HepG2 (cell line): Measurements from ENCODE around the gene MIA2. TPM values are rescaled to one million over a fixed set of nuclear protein-coding genes. Genes with fewer than 3 reads are reported as not detected.

Experiments
- GTF2F1 ChIP-seq: fragments of 150-350 bp; IDR thresholded peaks from 2 replicates; pipeline ENCODE4 v1.6.1; 2014; ENCODE audit warnings: low read length
- NFRKB ChIP-seq: fragments of 450-650 bp; IDR thresholded peaks from 2 replicates; pipeline ENCODE4 v1.6.1; 2017
- ONECUT2 ChIP-seq: sonication (generic); formaldehyde crosslinking; IDR thresholded peaks from 2 replicates; pipeline ENCODE4 v1.4.0; 2020; ENCODE audit warnings: missing genetic modification reagents
- SNAI1 ChIP-seq: sonication (generic); formaldehyde crosslinking; IDR thresholded peaks from 2 replicates; pipeline ENCODE4 v1.5.0; 2020; ENCODE audit warnings: mild to moderate bottlenecking, missing genetic modification reagents, borderline replicate concordance
- polyA plus RNA-seq, 8 experiments: library from polyadenylated mRNA; depleted of rRNA in 3 of 8; stranded (reverse) in 7 of 8; unstranded in 1 of 8; fragments of >200 nt; fragmentation: Illumina TruSeq in 4 of 8; extraction: Trizol in 4 of 8; gene quantifications; 2 replicates each; pipeline versions ENCODE4 v1.2.1 to v1.2.3, GENCODE V29; 2011 to 2016; ENCODE audit warnings: low read depth in 4 of 8, missing spikeins in 1 of 8, mixed read lengths in 1 of 8; ENCODE audit not compliant: insufficient read depth in 1 of 8
- total RNA-seq, 5 experiments: library from RNA; depleted of rRNA; stranded (reverse); fragments of >200 nt; fragmentation: Illumina TruSeq; extraction: Trizol; gene quantifications; 2 replicates each; pipeline ENCODE4 v1.2.3, GENCODE V29; 2016; ENCODE audit warnings: low read depth in 1 of 5
- TF ChIP-seq, protein P1 (sequence below): sonication (generic); formaldehyde crosslinking; IDR thresholded peaks from one replicate; pipeline ENCODE4 v1.5.1; 2020; ENCODE audit warnings: mild to moderate bottlenecking, missing genetic modification reagents; ENCODE audit errors: not compliant biosample characterization
- TF ChIP-seq, protein P2 (sequence below): IDR thresholded peaks from 2 replicates; pipeline ENCODE4 v1.6.1; 2016; ENCODE audit warnings: control low read depth
- TF ChIP-seq, protein P3 (sequence below), 2 experiments: sonication (generic) in 1 of 2; formaldehyde crosslinking in 1 of 2; IDR thresholded peaks; 2 replicates each; pipeline versions ENCODE4 v1.4.0 to v1.6.1; 2016 to 2020; ENCODE audit warnings: borderline replicate concordance in 1 of 2, low read depth in 1 of 2, mild to moderate bottlenecking in 1 of 2, missing genetic modification reagents in 1 of 2
- TF ChIP-seq, protein P4 (sequence below): sonication (generic); formaldehyde crosslinking; IDR thresholded peaks from 2 replicates; pipeline ENCODE4 v1.5.1; 2020; ENCODE audit warnings: missing genetic modification reagents, mild to moderate bottlenecking, borderline replicate concordance
- TF ChIP-seq, protein P5 (sequence below): sonication (generic); formaldehyde crosslinking; IDR thresholded peaks from 2 replicates; pipeline ENCODE4 v1.9.0; 2021; ENCODE audit warnings: missing genetic modification reagents, mild to moderate bottlenecking, borderline replicate concordance

Gene MIA2
- total and polyA plus RNA-seq, 2 of the 13 experiments (the other 11 are each of a cell fraction or from before 2014, with no cell fraction given) = 134 to 158 TPM

DNA sequence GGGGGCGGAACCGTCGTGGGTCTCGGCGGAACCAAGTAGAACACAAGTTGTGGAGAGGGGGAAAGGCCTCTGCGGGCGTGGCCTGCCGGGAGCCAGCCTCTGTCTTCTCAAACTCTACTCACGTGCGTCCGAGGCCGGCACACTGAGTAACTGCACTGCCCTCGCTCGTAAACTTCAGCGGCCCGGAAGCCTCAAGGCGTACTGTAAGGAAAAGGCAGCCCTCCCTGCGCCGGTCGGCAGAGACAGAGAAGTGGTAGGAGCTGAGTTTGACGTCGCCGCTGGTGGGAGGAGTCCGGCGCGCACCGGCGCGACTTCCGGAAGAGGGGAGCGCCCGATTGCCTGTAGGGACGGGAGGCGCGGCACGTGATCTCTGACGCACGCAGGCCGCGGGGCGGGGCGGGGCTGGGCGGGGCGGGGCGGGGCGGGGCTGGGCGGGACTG, 198.5 kb downstream of the MIA2 start, which contains the start of gene FBXO33 (continued):
- TF ChIP-seq, protein P1, sequence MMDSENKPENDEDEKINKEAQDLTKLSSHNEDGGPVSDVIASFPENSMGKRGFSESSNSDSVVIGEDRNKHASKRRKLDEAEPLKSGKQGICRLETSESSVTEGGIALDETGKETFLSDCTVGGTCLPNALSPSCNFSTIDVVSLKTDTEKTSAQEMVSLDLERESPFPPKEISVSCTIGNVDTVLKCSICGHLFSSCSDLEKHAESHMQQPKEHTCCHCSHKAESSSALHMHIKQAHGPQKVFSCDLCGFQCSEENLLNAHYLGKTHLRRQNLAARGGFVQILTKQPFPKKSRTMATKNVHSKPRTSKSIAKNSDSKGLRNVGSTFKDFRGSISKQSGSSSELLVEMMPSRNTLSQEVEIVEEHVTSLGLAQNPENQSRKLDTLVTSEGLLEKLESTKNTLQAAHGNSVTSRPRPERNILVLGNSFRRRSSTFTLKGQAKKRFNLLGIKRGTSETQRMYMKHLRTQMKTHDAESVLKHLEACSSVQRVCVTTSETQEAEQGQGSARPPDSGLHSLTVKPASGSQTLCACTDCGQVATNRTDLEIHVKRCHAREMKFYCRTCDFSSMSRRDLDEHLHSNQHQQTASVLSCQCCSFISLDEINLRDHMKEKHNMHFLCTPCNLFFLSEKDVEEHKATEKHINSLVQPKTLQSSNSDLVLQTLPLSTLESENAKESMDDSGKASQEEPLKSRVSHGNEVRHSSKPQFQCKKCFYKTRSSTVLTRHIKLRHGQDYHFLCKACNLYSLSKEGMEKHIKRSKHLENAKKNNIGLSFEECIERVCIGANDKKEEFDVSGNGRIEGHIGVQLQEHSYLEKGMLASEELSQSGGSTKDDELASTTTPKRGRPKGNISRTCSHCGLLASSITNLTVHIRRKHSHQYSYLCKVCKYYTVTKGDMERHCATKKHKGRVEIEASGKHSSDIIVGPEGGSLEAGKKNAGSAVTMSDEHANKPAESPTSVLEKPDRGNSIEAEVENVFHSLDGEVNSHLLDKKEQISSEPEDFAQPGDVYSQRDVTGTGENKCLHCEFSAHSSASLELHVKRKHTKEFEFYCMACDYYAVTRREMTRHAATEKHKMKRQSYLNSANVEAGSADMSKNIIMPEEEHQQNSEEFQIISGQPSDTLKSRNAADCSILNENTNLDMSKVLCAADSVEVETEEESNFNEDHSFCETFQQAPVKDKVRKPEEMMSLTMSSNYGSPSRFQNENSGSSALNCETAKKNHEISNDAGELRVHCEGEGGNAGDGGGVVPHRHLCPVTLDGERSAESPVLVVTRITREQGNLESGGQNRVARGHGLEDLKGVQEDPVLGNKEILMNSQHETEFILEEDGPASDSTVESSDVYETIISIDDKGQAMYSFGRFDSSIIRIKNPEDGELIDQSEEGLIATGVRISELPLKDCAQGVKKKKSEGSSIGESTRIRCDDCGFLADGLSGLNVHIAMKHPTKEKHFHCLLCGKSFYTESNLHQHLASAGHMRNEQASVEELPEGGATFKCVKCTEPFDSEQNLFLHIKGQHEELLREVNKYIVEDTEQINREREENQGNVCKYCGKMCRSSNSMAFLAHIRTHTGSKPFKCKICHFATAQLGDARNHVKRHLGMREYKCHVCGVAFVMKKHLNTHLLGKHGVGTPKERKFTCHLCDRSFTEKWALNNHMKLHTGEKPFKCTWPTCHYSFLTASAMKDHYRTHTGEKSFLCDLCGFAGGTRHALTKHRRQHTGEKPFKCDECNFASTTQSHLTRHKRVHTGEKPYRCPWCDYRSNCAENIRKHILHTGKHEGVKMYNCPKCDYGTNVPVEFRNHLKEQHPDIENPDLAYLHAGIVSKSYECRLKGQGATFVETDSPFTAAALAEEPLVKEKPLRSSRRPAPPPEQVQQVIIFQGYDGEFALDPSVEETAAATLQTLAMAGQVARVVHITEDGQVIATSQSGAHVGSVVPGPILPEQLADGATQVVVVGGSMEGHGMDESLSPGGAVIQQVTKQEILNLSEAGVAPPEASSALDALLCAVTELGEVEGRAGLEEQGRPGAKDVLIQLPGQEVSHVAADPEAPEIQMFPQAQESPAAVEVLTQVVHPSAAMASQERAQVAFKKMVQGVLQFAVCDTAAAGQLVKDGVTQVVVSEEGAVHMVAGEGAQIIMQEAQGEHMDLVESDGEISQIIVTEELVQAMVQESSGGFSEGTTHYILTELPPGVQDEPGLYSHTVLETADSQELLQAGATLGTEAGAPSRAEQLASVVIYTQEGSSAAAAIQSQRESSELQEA = peak; percentile 55
- TF ChIP-seq ONECUT2 (CRISPR knock-in tag) (no peak), GTF2F1 (0 out of 2 replicates have a peak, but pooled peaks have one; percentile 52), NFRKB (no peak), SNAI1 (CRISPR knock-in tag) (no peak)
- TF ChIP-seq, protein P2, sequence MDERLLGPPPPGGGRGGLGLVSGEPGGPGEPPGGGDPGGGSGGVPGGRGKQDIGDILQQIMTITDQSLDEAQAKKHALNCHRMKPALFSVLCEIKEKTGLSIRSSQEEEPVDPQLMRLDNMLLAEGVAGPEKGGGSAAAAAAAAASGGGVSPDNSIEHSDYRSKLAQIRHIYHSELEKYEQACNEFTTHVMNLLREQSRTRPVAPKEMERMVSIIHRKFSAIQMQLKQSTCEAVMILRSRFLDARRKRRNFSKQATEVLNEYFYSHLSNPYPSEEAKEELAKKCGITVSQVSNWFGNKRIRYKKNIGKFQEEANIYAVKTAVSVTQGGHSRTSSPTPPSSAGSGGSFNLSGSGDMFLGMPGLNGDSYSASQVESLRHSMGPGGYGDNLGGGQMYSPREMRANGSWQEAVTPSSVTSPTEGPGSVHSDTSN (CRISPR knock-in tag) = no peak
- TF ChIP-seq, protein P3, sequence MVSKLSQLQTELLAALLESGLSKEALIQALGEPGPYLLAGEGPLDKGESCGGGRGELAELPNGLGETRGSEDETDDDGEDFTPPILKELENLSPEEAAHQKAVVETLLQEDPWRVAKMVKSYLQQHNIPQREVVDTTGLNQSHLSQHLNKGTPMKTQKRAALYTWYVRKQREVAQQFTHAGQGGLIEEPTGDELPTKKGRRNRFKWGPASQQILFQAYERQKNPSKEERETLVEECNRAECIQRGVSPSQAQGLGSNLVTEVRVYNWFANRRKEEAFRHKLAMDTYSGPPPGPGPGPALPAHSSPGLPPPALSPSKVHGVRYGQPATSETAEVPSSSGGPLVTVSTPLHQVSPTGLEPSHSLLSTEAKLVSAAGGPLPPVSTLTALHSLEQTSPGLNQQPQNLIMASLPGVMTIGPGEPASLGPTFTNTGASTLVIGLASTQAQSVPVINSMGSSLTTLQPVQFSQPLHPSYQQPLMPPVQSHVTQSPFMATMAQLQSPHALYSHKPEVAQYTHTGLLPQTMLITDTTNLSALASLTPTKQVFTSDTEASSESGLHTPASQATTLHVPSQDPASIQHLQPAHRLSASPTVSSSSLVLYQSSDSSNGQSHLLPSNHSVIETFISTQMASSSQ (IDR thresholded peaks at IDR 0.05; ENCODE audit: low read depth) = no peak; the same call in 1 of the 2 replicates
- TF ChIP-seq, protein P3 (CRISPR knock-in tag; IDR thresholded peaks at IDR 0.05; ENCODE audit: borderline replicate concordance) = 0 out of 2 replicates have a peak, but pooled peaks have one; percentile 51
- TF ChIP-seq, protein P4, sequence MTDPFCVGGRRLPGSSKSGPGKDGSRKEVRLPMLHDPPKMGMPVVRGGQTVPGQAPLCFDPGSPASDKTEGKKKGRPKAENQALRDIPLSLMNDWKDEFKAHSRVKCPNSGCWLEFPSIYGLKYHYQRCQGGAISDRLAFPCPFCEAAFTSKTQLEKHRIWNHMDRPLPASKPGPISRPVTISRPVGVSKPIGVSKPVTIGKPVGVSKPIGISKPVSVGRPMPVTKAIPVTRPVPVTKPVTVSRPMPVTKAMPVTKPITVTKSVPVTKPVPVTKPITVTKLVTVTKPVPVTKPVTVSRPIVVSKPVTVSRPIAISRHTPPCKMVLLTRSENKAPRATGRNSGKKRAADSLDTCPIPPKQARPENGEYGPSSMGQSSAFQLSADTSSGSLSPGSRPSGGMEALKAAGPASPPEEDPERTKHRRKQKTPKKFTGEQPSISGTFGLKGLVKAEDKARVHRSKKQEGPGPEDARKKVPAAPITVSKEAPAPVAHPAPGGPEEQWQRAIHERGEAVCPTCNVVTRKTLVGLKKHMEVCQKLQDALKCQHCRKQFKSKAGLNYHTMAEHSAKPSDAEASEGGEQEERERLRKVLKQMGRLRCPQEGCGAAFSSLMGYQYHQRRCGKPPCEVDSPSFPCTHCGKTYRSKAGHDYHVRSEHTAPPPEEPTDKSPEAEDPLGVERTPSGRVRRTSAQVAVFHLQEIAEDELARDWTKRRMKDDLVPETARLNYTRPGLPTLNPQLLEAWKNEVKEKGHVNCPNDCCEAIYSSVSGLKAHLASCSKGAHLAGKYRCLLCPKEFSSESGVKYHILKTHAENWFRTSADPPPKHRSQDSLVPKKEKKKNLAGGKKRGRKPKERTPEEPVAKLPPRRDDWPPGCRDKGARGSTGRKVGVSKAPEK = 0 out of 2 replicates have a peak, but pooled peaks have one; percentile 5
- TF ChIP-seq, protein P5, sequence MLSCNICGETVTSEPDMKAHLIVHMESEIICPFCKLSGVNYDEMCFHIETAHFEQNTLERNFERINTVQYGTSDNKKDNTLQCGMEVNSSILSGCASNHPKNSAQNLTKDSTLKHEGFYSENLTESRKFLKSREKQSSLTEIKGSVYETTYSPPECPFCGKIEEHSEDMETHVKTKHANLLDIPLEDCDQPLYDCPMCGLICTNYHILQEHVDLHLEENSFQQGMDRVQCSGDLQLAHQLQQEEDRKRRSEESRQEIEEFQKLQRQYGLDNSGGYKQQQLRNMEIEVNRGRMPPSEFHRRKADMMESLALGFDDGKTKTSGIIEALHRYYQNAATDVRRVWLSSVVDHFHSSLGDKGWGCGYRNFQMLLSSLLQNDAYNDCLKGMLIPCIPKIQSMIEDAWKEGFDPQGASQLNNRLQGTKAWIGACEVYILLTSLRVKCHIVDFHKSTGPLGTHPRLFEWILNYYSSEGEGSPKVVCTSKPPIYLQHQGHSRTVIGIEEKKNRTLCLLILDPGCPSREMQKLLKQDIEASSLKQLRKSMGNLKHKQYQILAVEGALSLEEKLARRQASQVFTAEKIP (CRISPR knock-in tag) = no peak
